ELR (cell line): Measurements from ENCODE around the gene VKORC1.

ENCODE experiments used
- DNase-seq: peaks from one replicate; pipeline ENCODE4 v3.0.0-alpha.2; 2015; ENCODE audit warnings: low read depth

The VKORC1 gene

GRCh38 chr16:31130336-31130891 is 35.8 kb upstream of the VKORC1 start:
- DNase-seq = no peak

GRCh38 chr16:31129568-31130335 is 35.2 kb upstream of the VKORC1 start:
- no peak for DNase-seq

GRCh38 chr16:31128711-31129567 is 34.3 kb upstream of the VKORC1 start:
- no peak for DNase-seq

- no peak for DNase-seq
Observed at GRCh38 chr16:31127182-31127581, 32.6 kb upstream of the VKORC1 start.

GRCh38 chr16:31125844-31126243 is 31.2 kb upstream of the VKORC1 start:
- DNase-seq = no peak

GRCh38 chr16:31120129-31120528 is 25.5 kb upstream of the VKORC1 start:
- DNase-seq = no peak

GRCh38 chr16:31118223-31119155 is 23.9 kb upstream of the VKORC1 start:
- DNase-seq = peak; percentile 94

- peak; percentile 99 for DNase-seq
Observed at GRCh38 chr16:31117384-31118222, 23.0 kb upstream of the VKORC1 start, which contains the start of gene KAT8. Gene KAT8, plus strand, starts transcription at chr16:31117664. Its CDS starts 18 bp downstream, at chr16:31117682.

GRCh38 chr16:31114468-31114867 is 19.9 kb upstream of the VKORC1 start:
- no peak for DNase-seq

- peak; percentile 29 for DNase-seq
Observed at GRCh38 chr16:31113121-31114120, 18.8 kb upstream of the VKORC1 start.

GRCh38 chr16:31112711-31113110 is 18.1 kb upstream of the VKORC1 start:
- DNase-seq = no peak

- no peak for DNase-seq
Observed at GRCh38 chr16:31111881-31112466, 17.4 kb upstream of the VKORC1 start.

- no peak for DNase-seq
Observed at GRCh38 chr16:31110106-31111034, 15.8 kb upstream of the VKORC1 start.

GRCh38 chr16:31109622-31110021 is 15.0 kb upstream of the VKORC1 start:
- DNase-seq = no peak

GRCh38 chr16:31108794-31109558 is 14.4 kb upstream of the VKORC1 start:
- DNase-seq = no peak

GRCh38 chr16:31108035-31108793 is 13.6 kb upstream of the VKORC1 start, which contains the start of gene BCKDK:
Gene BCKDK, plus strand, starts transcription at chr16:31108386. Its CDS starts 838 bp downstream, at chr16:31109224.
- peak; percentile 80 for DNase-seq
